Measurements from ENCODE around the gene RHOT1.
"Not testable (repeated sequence)": the region's sequence is repeated elsewhere in the genome, so short reads cannot be mapped to it uniquely, and the experiment has no call there.

RHOT1 gene

GRCh38 chr17:32136856-32137255, 5.4 kb upstream of the RHOT1 start:
- H3K4me3 ChIP-seq (replicated peaks in 1 of 2; ENCODE audit: low read depth in 2 of 2, low read length in 2 of 2): no peak overlapping the region
- no peak for TF ChIP-seq CTCF (IDR thresholded peaks at IDR 0.05; ENCODE audit: low read depth, low read length)
- DNase-seq (ENCODE audit: low read depth in 2 of 2): peak in 1 of 2 donors; percentile 23

GRCh38 chr17:32139504-32139903, 2.8 kb upstream of the RHOT1 start:
- H3K4me3 ChIP-seq (replicated peaks in 1 of 2; ENCODE audit: low read depth in 2 of 2, low read length in 2 of 2); DNase-seq (ENCODE audit: low read depth in 2 of 2): not testable (repeated sequence)

GRCh38 chr17:32141258-32141657, 1.0 kb upstream of the RHOT1 start:
- DNase-seq (ENCODE audit: low read depth in 2 of 2): peak; percentile 94 to 98
- no peak for TF ChIP-seq CTCF (IDR thresholded peaks at IDR 0.05; ENCODE audit: low read depth, low read length)
- peak overlapping the region in 1 of 2 donors; percentile 95 for H3K4me3 ChIP-seq (replicated peaks in 1 of 2; ENCODE audit: low read depth in 2 of 2, low read length in 2 of 2)

- no peak for TF ChIP-seq CTCF (IDR thresholded peaks at IDR 0.05; ENCODE audit: low read depth, low read length)
- no peak for DNase-seq (ENCODE audit: low read depth in 2 of 2)
- H3K4me3 ChIP-seq (replicated peaks in 1 of 2; ENCODE audit: low read depth in 2 of 2, low read length in 2 of 2): peak overlapping the region; percentile 39 to 95
Observed at GRCh38 chr17:32141679-32142037, 644 bp upstream of the RHOT1 start.

- peak overlapping the region; percentile 95 to 100 for H3K4me3 ChIP-seq (replicated peaks in 1 of 2; ENCODE audit: low read depth in 2 of 2, low read length in 2 of 2)
- no peak for TF ChIP-seq CTCF (IDR thresholded peaks at IDR 0.05; ENCODE audit: low read depth, low read length)
- peak; percentile 66 to 78 for DNase-seq (ENCODE audit: low read depth in 2 of 2)
Observed at GRCh38 chr17:32142857-32143526, 690 bp downstream of the RHOT1 start.

- peak overlapping the region; percentile 95 to 100 for H3K4me3 ChIP-seq (replicated peaks in 1 of 2; ENCODE audit: low read depth in 2 of 2, low read length in 2 of 2)
- no peak for DNase-seq (ENCODE audit: low read depth in 2 of 2)
- TF ChIP-seq CTCF (IDR thresholded peaks at IDR 0.05; ENCODE audit: low read depth, low read length): no peak
Observed at GRCh38 chr17:32143527-32143870, 1.2 kb downstream of the RHOT1 start.

GRCh38 chr17:32144442-32144841, 2.1 kb downstream of the RHOT1 start:
- not testable (repeated sequence) for H3K4me3 ChIP-seq (replicated peaks in 1 of 2; ENCODE audit: low read depth in 2 of 2, low read length in 2 of 2); DNase-seq (ENCODE audit: low read depth in 2 of 2)

GRCh38 chr17:32148351-32148750, 6.0 kb downstream of the RHOT1 start:
- no peak for TF ChIP-seq CTCF (IDR thresholded peaks at IDR 0.05; ENCODE audit: low read depth, low read length)
- no peak overlapping the region for H3K4me3 ChIP-seq (replicated peaks in 1 of 2; ENCODE audit: low read depth in 2 of 2, low read length in 2 of 2)
- DNase-seq (ENCODE audit: low read depth in 2 of 2): no peak

All from cardiac fibroblast (primary cell).